Measurements from ENCODE around the gene GPATCH2L.
A peak's percentile ranks its signal among the peaks of the same experiment; 100 is the strongest.

GPATCH2L gene

DNA sequence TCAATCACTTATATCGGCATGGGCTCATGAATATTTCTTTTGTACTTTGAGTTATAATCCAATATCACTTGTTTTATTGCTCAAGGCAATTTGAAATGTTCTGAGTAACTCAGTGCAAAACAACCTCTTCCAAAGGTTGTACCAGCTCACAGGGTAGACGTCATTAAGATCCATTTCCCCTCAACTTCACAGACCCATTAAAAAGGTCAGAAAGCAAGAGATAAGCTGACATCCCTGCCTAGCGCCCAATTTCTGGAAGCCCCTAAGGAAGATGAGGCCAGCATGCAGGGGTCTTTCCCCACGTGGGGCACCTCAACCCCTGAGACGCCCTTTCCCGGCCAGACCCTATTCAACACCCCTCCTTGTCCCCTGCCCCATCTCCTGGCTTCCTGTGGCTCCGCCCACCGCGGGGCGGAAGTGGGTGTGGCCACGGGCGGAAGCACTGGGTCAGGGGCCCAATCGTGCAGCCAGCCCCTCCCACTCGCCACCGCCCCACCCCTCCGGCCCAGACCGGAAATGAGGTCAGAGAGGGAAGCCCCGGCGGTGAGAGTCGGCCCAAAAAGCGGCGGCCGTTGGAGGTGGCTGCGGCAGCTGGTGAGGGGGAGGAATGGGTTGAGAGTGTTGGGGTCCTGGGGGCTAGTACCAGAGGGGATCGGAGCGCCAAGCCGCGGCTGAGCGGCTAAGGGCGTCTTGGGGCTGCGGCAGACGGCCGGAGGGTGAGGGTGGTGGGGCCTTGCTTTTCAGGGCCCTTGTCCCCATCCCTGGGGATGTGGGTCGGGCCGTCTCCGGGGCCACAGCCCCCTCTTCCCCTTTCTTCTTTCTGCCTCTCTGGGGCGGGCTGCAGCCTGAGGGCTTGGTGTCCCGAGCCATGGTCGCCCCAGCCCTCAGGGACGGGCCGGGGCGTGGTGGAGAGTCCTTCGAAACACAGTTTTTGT, at the start of gene GPATCH2L:
GPATCH2L (plus strand) TSS at position 525 of the 935 bp plus-strand sequence. CDS start 2,442 bp downstream, outside the sequence.
- DNase-seq (ENCODE audit: extremely low read depth in 1 of 2, low read depth in 1 of 2): peak; percentile 87 to 95

DNA sequence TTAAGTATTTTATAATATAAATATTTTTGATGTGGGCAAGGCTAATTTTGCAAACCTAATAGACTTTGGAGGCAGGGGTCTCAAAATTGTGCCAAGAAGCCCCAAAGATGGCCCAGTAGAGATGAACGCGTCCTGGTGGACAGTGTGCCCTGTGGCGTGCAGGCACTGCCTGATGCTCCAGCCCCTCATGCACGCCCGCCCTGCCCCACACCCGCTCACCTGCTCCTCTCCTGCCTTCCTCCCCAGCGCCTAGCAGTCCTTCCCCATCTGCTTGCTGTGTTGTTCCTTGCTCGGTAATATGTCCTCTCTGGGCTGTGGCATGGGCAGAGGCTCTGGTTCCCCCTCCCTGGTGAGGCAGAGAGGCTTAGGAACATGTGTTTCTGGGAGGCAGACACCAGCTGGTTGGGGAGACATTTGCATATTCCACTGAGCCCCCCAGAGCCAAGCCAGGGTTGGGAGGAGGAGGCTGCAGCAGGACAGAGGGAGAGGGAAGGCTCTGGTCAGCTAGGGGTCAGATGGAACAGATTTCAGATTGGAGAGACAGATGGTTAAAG, 46.8 kb upstream of the GPATCH2L start:
- DNase-seq (ENCODE audit: extremely low read depth in 1 of 2, low read depth in 1 of 2): no peak

- no peak for DNase-seq (ENCODE audit: extremely low read depth in 1 of 2, low read depth in 1 of 2)
These were observed 45.5 kb upstream of the GPATCH2L start for GRCh38 chr14:76106188-76106587.

DNA sequence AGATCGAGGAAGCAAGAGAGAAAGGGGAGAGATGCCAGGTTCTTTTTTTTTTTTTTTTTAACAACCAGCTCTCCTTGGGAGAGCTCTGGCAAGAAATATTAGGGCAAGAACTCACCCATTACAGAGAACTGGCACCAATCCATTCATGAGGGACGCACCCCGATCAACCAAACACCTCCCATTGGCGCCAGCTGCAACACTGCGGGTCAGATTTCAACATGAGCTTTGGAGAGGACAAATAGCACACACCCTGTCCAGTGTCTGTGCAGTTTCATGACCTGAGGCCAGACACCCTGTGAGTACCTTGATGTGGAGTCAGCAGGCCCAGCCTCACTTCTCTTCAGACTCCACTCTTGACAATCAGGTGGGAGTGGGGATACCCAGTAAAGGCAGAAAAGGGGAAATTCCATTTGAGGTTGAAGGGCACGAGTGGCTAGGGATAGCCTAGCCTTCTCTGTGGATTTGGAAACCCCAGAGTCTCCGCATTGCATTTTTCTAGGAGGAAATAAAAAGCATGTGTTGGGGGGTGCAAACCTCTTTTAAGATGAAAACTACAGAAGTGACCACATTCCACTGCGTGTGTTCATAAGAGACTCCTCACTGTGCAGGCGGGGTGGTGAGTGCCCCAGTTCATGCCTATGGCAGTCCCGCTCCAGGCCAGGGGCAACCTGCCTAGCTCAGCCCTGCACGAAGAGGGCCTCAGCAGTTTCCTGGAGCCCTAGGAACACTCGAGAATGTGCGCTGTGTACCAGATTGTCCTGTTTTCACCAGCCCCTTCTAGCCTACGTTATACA, 42.4 kb upstream of the GPATCH2L start:
- no peak for DNase-seq (ENCODE audit: extremely low read depth in 1 of 2, low read depth in 1 of 2)

DNA sequence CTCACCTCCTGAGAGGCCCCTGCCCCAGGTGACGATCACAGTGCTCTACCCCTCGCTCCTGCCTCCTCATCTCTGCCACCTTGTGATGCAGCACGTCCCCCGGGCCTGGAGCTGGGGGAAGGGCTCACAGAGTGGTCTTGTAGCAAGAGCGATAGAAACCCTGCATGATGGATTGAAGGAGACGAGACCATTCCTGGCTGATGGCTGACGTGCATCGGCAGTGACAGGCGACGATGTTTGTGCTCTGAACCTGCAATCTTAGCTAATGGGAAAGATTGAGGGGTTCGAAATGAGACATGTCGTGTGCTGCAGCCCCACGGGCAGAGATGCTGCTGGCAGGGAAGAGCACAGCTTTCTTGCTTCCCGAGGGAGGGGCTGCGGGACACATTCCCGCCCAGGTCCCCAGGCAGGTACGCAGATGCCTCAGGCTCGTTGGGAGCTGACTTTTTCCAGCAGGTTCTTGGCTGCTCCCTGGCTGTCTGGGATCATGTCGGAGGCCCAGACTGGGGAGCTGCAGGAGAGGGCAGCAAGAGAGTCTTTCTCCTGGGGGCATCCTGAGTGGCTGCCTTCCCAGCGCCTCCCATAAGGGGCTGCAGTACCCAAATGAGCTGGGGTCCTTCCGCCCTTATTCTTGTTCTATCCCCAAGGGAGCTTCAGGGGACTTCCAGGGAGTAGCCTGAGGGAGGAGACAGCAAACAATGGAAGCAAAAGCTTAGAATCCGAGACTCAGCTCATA, 38.7 kb upstream of the GPATCH2L start:
- no peak for DNase-seq (ENCODE audit: extremely low read depth in 1 of 2, low read depth in 1 of 2)

GRCh38 chr14:76113691-76114090, 38.0 kb upstream of the GPATCH2L start:
- no peak for DNase-seq (ENCODE audit: extremely low read depth in 1 of 2, low read depth in 1 of 2)

DNA sequence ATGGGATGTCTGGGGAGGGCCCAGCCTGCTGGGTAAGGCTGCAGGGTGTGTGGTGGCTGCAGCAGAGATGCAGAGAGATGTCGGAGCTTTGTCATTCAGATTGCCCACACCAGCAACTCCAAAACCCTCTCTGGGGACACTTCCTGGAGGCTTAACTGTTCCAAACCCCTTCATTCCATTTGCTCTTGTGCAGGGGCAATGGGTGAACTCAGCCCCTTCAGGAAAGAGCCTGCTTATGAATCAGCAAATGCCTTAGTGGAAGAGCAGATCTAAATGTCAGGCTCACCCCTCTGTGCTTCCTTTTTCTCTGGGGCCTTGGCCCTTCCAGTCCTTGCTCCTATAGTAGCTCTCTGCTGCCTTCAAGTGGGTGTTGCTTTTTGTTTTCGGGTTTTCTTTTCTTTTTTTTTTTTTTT, 36.7 kb upstream of the GPATCH2L start:
- DNase-seq (ENCODE audit: extremely low read depth in 1 of 2, low read depth in 1 of 2): no peak

DNA sequence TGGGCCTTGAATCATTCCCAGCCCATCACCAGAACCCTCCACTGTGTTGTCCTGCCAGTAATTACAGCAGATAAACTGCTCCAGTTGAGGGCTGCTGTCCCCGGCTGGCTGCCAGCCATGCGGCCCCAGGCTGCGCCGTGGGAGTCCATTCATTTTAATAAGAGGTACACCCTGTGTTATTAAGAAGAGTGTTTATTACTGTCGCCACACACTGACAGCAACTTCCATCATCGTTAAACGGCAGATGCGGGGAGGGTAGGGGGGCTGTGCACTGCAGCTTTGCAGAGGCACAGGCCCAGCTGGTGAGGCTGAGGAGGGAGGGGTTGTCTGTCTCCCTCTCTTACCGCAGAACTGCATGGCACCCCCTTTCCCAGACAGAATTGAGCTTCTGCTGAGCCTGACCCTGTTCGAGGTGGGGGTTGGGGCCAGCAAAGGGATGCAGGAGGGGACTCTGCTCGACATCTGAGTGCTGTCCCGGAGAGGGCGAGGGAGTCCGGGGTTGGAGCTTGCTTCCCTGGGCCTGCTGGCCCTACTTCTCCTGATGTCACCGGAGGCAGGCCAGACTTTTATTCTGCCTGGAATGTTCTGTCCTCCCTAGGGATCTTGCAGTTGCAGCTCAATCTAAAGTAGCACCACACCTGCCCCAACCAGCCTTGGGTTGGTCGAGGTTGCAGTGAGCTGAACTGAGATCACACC, 33.8 kb upstream of the GPATCH2L start:
- DNase-seq (ENCODE audit: extremely low read depth in 1 of 2, low read depth in 1 of 2): no peak

DNA sequence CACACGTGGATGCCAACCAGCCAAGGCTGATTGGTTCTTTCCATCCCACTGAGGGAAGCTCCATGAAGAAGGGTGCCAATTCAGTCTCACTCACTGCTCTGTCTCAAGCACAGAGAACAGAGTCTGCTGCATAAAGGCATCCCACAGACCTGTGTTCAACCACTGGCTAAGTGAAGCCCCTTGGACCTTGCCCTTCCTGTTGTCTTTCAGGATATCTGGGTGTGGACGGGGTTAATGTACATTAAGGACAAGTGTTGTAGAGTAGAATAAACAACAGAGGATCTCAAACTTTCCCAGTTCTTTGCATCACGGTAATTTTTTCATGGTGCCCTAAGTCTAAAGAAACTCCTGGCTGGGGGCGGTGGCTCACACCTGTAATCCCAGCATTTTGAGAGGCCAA, 33.1 kb upstream of the GPATCH2L start:
- no peak for DNase-seq (ENCODE audit: extremely low read depth in 1 of 2, low read depth in 1 of 2)

DNA sequence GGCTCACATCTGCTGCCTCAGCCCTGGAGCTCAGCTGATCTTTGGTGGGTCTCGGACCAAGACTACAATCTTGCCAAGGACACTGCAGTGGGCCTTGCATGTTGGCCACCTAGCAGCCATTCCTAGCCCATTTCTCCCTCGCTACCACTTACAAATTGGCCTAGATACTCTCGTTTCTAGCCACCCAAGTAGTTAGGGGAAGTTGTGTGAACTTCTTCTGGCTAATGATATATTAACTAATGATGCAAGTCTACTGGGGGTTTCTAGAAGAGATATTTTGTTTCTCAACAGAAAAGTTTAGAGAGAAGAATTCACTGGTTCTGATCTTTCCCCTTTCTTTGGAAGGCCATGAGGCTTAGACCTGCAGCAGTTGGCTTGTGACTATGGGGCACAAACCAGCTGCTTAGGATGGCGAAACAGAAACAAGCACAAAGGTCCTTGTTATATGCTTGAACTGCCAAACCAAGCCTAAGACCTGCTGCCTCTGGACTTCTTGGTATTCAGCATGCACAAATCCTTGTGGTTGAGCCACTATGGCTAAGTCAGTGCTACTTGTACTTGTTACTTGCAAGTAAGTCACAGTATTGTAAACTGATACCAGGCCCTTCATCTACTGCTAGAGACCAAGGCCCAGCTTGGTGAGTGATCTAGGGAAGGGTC, 30.5 kb upstream of the GPATCH2L start:
- DNase-seq (ENCODE audit: extremely low read depth in 1 of 2, low read depth in 1 of 2): no peak

DNA sequence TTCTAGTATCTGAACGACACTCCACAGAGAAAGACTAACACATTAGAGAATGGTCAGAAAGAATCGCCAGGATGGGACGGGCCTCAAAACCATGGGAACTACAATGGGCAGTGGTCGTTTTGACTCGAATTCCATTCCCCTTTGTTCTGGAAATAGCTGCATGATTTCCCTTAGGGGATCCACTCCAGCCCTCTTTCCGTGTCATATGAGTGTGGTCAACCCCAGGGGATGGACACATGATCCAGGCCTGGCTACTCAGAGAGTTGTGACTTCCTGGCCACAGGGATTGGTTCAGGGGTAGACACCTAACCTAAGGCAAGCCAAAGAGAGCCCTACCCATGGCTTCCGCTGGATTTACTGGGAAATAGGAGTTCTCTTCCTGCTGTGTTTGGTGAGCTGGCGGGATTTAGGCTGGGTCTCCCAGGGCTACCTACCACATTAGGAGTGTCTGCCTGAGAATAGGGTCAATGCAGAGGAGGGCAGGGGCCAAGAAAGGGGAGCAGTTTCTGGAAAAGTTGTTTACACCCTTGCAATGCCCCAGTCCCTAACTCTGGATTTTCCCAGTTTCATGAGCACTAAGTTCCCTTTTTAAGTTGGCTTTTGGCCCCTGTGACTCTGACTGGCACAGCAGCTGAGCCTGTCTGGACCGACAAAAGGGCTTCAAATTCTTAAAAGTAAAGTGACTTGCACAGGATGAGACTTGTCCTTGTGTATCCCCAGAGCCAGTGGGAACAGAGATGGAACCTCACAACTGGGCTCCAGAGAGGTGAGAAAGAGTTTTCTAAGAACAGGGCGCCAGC, 28.1 kb upstream of the GPATCH2L start:
- DNase-seq (ENCODE audit: extremely low read depth in 1 of 2, low read depth in 1 of 2): no peak

- DNase-seq (ENCODE audit: extremely low read depth in 1 of 2, low read depth in 1 of 2): no peak
These were observed 26.2 kb upstream of the GPATCH2L start for GRCh38 chr14:76125511-76125910.

DNA sequence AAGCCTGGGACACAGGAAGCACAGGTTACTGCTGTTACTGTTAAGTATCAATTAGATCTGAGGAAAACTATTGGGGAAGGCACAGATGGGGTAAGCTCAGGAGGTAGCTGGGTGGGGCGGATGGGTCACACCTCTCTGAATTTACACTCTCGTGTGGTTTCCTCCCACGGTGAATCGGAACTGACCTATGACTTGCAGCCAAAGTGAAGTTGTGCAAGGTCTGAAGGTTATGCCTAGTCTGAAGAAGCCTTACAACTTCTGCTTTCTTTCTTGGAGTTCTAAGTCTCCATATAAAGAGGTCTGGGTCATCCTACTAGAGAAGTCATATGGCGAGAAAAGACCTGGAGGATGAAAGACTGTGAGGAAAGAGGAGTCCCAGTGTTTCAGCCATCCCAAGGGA, 25.6 kb upstream of the GPATCH2L start:
- no peak for DNase-seq (ENCODE audit: extremely low read depth in 1 of 2, low read depth in 1 of 2)

DNA sequence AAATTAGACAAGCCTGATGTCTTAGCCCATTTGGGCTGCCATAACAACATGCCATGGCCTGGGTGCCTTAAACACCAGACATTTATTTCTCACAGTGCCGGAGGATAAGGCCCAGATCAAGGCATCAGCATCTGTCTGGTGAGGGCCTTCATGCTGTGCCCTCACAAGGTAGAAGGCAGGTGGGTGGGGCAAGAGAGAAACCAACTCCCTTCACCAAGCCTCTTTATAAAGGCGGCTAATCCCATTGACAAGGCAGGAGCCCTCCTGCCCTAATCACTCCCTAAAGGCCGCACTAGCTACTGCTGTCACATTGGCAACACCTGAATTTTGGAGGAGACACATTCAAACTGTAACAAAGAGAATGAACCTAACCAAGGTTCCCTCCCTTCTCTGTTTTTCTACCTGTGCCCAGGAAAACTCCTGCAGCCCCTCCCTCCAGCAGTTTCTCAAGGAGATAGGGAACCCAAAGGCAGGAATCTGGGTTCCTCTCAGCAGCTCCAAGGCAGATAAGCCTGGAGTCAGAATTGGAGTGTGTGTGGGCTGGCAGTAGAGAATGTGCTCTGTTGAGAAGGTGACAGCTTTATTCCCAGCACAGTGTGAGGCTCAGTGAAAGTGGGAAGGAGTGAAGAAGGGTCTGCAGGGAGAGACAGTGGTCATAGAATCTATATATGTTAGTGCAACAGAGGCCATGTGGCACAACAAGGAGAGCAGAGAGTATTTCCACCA, 21.7 kb upstream of the GPATCH2L start:
- DNase-seq (ENCODE audit: extremely low read depth in 1 of 2, low read depth in 1 of 2): no peak

DNA sequence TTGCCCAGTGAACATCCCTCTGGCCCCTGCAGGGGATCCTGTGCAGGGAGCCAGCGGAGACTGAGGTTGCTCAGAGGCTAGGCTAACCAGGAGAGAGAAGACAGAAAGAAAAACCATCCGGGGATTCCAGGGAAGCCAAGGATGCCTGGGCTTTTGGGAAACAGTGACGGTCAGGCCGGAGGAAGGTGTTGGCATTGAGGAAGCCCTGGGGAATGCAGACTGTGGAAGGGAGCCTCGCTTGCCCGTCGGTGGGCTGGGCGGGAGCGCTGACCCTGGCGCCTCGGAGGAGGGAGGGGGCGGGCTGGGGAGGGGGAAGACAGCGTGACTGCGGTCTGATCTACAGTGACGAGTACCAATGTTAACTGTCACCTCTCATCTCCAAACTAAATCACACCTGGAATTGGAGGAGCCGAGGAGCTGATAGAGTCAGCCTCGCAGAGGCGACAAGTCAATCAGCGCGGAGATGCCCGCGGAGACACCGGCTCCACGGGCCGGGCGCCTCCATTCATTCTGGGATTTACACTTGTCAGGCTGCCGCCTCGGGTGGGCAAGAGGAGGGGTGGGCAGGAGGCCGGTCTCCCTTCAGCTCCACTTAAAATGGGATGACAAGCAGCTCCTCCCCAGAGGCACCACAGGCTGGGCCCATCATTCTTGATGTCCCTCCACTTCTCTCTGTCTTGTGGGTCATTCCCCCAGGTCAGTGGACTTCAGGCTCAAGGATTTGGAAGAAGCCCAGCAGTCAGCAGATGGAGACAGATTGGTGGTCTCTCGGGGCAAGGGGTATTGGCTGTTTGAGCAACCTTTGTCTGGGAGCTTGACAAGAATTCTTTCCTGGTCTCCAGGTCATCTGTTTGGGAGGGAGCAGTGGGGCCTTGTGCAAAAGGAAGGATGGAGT, 20.4 kb upstream of the GPATCH2L start:
- DNase-seq (ENCODE audit: extremely low read depth in 1 of 2, low read depth in 1 of 2): no peak

- no peak for DNase-seq (ENCODE audit: extremely low read depth in 1 of 2, low read depth in 1 of 2)
These were observed 18.6 kb upstream of the GPATCH2L start for GRCh38 chr14:76133103-76133502.

DNA sequence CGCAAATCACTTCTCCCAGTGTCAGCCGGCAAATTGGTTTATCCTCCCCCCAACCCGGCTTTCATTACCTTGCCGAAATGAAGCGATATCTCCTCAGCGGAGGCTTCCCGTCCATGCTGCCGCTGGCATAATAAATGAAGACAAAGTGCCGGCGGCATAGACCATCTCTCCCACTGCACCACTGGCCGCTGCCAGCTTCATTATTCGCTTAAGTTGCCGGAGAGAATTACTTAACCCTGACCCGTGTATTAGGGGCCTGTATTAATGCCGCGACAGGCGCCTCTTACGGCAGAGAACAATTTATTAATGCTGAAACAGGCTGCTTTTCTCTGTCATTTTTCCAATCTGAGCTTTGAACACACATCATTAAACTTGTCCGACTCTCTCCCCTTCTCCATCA, 17.5 kb upstream of the GPATCH2L start:
- DNase-seq (ENCODE audit: extremely low read depth in 1 of 2, low read depth in 1 of 2): no peak
